Measurements from ENCODE around the gene TBC1D12. TPM values are rescaled to one million over a fixed set of nuclear protein-coding genes. Genes with fewer than 3 reads are reported as not detected.

TBC1D12 gene
- total and polyA plus RNA-seq, 12 donors = 6.2 to 47.8 (median 9.7) TPM

GRCh38 chr10:94496646-94497045, 94.3 kb downstream of the TBC1D12 start:
- H3K4me3 ChIP-seq = no peak overlapping the region
- intact Hi-C loops (cut with DNase I) = no loop called here
- H3K36me3 ChIP-seq (replicated peaks in 1 of 2) = no peaks in the 10 kb centered on the region
- peak in 2 of 7 donors; percentile 19 to 29 for DNase-seq
- 26 to 38% (median 36%) methylated on average over 3 of the region's 3 CpGs for WGBS, 4 donors
- H3K27me3 ChIP-seq = no peaks in the 10 kb centered on the region
- TF ChIP-seq CTCF (IDR thresholded peaks at IDR 0.05) (no peak), POLR2A (IDR thresholded peaks at IDR 0.05) (no peak)
- H3K4me1 ChIP-seq (replicated peaks in 1 of 2) = peaks cover 0 to 15% of the 10 kb centered on the region in 2 donors
- no peaks in the 10 kb centered on the region for H3K9me3 ChIP-seq (replicated peaks in 1 of 3)
- peak overlapping the region in 1 of 5 donors; percentile 4 for H3K27ac ChIP-seq

- WGBS, 4 donors = 75 to 84% (median 81%) methylated on average over 5 of the region's 5 CpGs
- TF ChIP-seq CTCF (IDR thresholded peaks at IDR 0.05) (peak in 2 of 6 experiments; percentile 9 to 31), POLR2A (IDR thresholded peaks at IDR 0.05) (no peak)
- Histone ChIP-seq H3K4me3 (no peak overlapping the region), H3K27me3 (no peaks in the 10 kb centered on the region), H3K4me1 (replicated peaks in 1 of 2) (peaks cover 0 to 15% of the 10 kb centered on the region in 2 donors), H3K27ac (no peak overlapping the region), H3K36me3 (replicated peaks in 1 of 2) (no peaks in the 10 kb centered on the region), H3K9me3 (replicated peaks in 1 of 3) (no peaks in the 10 kb centered on the region)
- intact Hi-C loops (cut with DNase I) = no loop called here
- no peak for DNase-seq
Measured at GRCh38 chr10:94500063-94500462, 97.7 kb downstream of the TBC1D12 start.

GRCh38 chr10:94521276-94522250, 119.2 kb downstream of the TBC1D12 start:
- intact Hi-C loops (cut with DNase I) = no loop called here
- 80 to 90% (median 87%) methylated on average over 5 of the region's 5 CpGs for WGBS, 4 donors
- H3K4me1 ChIP-seq (replicated peaks in 1 of 2) = no peaks in the 10 kb centered on the region
- no peaks in the 10 kb centered on the region for H3K27me3 ChIP-seq
- no peaks in the 10 kb centered on the region for H3K9me3 ChIP-seq (replicated peaks in 1 of 3)
- no peak overlapping the region for H3K27ac ChIP-seq
- no peak overlapping the region for H3K4me3 ChIP-seq
- no peaks in the 10 kb centered on the region for H3K36me3 ChIP-seq (replicated peaks in 1 of 2)
- DNase-seq = no peak
- no peak for TF ChIP-seq CTCF (IDR thresholded peaks at IDR 0.05)
- no peak for TF ChIP-seq POLR2A (IDR thresholded peaks at IDR 0.05)

GRCh38 chr10:94524146-94524545, 121.8 kb downstream of the TBC1D12 start:
- no peak for TF ChIP-seq CTCF (IDR thresholded peaks at IDR 0.05)
- no peak for TF ChIP-seq POLR2A (IDR thresholded peaks at IDR 0.05)
- DNase-seq = no peak
- Histone ChIP-seq H3K27ac (no peak overlapping the region), H3K4me3 (no peak overlapping the region), H3K9me3 (replicated peaks in 1 of 3) (no peaks in the 10 kb centered on the region), H3K4me1 (replicated peaks in 1 of 2) (no peaks in the 10 kb centered on the region), H3K36me3 (replicated peaks in 1 of 2) (no peaks in the 10 kb centered on the region), H3K27me3 (no peaks in the 10 kb centered on the region)
- 89 to 98% (median 91%) methylated on average over 7 of the region's 7 CpGs for WGBS, 4 donors
- intact Hi-C loops (cut with DNase I) = no loop called here
